ENCODE data around the gene NUS1.
"Not testable (repeated sequence)": the region's sequence is repeated elsewhere in the genome, so short reads cannot be mapped to it uniquely, and the experiment has no call there.

Gene NUS1

DNA sequence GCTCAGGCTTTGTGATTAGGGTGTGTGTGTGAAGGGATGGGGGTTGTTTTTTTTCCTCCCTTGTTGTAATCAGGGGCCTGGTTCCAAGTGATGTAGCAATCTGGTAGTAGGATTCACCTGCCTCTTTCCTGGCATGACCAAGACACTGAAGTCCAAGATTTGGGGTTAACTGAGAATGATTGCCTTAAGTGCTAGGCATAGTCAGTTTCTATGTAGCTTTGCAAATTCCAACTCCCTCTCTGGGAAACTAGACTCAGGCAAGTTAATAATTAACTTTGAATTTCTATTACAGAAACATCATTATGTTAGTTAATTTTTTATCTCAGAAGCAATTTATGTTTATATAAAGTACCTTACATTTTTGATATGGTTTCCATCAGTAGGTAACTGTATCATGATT is 43.6 kb downstream of the NUS1 start:
- DNase-seq: no peak

DNA sequence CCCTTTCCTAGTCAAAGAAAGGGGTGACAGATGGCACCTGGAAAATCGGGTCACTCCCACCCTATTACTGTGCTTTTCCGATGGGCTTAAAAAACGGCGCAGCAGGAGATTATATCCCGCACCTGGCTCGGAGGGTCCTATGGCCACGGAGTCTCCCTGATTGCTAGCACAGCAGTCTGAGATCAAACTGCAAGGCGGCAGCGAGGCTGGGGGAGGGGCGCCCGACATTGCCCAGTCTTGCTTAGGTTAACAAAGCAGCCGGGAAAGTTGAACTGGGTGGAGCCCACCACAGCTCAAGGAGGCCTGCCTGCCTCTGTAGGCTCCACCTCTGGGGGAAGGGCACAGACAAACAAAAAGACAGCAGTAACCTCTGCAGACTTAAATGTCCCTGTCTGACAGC is 46.3 kb downstream of the NUS1 start:
- DNase-seq: not testable (repeated sequence)

DNA sequence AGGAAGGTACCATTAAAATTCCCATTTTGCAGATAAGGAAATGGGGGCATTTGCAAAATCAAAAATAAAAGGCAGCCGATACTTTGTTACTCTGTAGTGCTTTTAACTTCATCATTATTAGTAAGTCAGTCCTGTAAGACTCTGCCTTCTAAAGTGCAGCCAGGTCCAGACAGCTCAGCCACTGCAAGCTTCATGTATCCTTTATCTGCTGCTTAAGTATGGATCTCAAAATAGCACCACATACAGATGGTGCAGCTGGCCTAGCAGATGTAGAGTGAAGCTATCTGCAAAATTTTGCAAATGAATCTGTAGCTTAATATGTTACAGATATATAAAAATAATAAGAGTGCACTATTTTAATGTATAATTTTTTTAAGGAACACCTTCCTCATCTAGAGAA is 53.4 kb downstream of the NUS1 start:
- DNase-seq: no peak

DNA sequence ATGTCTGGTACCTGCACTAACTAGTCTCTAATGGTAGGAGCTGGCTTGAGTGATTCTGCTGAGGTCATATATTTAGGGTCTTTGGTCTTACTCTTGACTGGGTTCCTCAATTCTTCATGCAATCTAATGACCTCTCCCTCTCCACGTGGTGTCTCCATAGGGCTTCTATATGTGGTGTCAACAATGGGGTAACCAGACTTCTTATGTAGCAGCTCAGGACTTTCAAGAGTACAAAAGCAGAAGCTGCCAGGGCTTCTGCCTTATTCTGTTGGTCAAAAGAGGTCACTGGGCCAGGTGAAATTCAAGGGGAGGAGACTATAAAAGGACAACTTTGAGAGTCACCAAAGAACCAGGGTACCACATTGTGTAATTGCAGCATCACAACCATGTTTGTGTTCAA is 54.3 kb downstream of the NUS1 start:
- DNase-seq: no peak

DNA sequence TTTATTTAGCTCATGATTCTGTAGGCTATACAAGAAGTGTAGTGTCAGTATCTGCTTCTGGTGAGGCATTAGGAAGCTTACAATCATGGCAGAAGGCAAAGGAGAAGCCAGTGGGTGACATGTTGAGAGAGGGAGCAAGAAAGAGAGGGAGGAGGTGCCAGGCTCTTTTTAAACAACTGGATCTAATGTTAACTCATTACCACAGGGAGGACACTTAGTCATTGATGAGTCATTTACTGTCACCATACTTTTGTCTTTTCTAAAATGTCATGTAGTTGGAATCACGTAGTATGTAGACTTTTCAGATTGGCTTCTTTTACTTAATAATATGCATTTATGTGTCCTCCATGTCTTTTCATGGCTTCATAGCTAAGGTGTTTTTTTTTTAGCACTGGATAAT is 58.1 kb downstream of the NUS1 start:
- DNase-seq: no peak

DNA sequence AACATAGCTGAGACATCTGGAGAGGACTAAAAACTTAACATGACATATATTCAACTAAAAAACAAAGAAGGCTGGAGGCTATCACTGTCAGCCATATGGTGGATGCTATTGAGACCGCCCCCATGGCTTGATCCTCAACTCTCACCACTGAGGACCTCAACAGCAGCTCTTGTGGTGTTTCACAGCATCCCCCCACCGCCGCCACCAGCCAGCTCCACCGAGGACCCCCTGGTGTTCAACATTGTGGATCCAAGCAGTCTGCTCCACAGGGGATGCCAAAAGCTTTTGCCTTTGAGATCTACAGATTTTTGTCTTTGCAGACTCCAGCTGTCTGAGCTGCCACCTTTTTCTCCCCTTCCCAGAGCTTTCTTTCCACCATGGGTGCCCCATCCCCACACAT is 64.6 kb downstream of the NUS1 start:
- no peak for DNase-seq

DNA sequence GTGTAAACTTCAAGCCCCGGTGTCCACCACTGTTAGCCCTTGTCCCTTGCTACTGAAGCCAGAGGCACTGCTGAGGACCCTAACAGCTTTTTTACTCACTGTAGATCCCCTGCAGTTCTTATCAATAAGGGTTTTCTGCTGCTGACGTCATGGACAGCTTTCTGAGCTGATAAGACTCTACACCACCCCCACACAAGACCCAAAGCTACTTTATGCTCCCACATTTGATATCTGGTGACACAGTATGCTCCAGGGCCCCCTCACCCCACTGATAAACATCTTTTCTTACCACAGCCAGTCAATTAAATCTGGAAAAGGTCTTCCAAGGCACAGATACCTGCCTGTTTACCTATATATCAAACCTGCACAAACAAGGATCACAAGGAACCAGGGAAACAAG is 65.3 kb downstream of the NUS1 start:
- no peak for DNase-seq

DNA sequence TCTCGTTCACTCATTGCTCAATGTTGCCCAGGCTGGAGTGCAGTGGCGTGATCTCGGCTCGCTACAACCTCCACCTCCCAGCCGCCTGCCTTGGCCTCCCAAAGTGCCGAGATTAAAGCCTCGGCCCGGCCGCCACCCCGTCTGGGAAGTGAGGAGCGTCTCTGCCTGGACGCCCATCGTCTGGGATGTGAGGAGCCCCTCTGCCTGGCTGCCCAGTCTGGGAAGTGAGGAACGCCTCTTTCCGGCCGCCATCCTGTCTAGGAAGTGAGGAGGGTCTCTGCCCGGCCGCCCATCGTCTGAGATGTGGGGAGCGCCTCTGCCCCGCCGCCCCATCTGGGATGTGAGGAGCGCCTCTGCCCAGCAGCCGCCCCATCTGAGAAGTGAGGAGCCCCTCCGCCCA is 75.4 kb downstream of the NUS1 start:
- DNase-seq: not testable (repeated sequence)

All from activated CD8-positive, alpha-beta memory T cell treated with anti-CD3 and anti-CD28 coated beads, Interleukin-2, amount 50 U/mL, for 4 hours (primary cell).